HG02840 (cell line): ENCODE data around the gene CALHM4.

Experiments
- ATAC-seq: cut with Tn5 transposase; IDR thresholded peaks from one replicate; pipeline ENCODE4 v1.9.1; 2021; ENCODE audit warnings: mild to moderate bottlenecking, moderate library complexity, moderate number of reproducible peaks; ENCODE audit not compliant: unreplicated experiment, low FRiP score

Gene CALHM4, protein sequence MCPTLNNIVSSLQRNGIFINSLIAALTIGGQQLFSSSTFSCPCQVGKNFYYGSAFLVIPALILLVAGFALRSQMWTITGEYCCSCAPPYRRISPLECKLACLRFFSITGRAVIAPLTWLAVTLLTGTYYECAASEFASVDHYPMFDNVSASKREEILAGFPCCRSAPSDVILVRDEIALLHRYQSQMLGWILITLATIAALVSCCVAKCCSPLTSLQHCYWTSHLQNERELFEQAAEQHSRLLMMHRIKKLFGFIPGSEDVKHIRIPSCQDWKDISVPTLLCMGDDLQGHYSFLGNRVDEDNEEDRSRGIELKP

GRCh38 chr6:116553451-116553850 lies at the start of gene CALHM4:
Gene CALHM4, plus strand, starts transcription at chr6:116553751. Its CDS starts 43 bp downstream, at chr6:116553794.
- ATAC-seq = no peak

GRCh38 chr6:116507324-116507723 lies 46.2 kb upstream of the CALHM4 start:
- ATAC-seq = no peak

DNA sequence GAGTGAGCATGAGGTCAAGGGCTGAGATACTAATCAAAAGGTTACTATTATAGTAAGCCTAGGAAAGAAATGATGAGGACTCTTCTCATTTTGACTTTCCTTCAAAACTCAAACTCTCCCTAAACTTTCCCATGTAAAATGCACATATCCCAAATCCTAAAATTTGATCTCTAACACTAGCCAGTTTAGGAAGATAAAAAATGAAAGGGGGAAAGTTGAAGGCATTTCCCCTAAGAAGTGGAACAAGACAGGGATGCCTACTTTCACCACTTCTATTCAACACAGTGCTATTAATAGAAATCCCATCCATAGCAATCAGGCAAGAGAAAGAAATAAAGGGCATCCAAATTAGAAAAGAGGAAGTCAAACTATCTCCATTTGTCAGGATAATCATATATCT lies 45.0 kb upstream of the CALHM4 start:
- ATAC-seq = no peak

DNA sequence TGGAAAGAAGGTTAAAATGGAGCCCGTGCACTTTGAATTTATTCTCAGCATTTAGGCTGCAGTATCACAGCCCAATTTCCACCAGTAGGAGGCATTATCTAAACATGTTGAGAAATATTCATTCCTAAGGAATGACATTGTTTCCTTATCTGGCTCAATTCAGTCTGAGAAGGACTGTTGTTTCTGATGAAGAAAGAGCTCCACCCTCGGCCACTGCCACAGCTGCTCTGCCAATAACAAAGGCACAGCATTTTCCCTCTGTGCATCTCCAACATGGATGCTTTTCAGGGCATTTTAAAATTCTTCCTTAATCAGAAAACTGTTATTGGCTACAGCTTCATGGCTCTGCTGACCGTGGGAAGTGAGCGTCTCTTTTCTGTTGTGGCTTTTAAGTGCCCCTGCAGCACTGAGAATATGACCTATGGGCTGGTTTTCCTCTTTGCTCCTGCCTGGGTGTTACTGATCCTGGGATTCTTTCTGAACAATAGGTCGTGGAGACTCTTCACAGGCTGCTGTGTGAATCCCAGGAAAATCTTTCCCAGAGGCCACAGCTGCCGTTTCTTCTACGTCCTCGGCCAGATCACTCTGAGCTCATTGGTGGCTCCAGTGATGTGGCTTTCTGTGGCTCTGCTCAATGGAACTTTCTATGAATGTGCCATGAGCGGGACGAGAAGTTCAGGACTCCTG lies 42.0 kb upstream of the CALHM4 start, which contains the start of gene CALHM5:
Gene CALHM5, plus strand, starts transcription at position 216 of the 687 bp plus-strand sequence. Its CDS starts 58 bp downstream, at position 274.
- no peak for ATAC-seq

- no peak for ATAC-seq
Observed at GRCh38 chr6:116512111-116512559, 41.4 kb upstream of the CALHM4 start.

GRCh38 chr6:116512734-116513133 lies 40.8 kb upstream of the CALHM4 start:
- ATAC-seq = no peak

DNA sequence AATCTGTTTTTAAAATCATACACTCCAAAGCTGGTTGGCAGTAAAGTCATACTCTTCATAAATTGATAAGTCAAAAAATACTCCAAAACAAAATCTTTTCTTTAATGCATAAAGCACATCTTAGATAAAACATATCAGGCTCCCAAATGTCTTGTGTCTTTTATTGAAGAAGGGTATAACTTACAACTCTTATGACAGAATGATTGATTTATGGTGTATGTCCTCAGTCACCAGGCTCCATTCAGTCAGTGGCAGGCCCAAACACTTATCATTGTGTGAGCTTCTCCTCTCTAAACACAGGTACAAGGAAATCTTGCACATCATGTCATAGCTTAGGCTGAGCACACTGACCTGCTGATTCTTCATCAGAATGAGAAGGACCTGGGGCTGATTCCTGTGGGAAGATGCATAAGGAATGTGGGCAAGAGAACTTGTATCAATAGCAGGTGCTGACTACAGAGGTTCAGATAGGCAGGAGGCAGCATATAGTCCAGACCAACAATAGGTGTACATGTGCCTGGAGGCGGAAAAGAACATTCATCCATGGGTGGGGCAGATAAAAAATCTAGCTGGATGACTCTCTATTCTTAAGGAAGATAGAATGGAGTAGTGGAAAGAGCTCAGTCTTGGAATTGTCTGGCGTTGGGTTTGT lies 40.2 kb upstream of the CALHM4 start:
- no peak for ATAC-seq

DNA sequence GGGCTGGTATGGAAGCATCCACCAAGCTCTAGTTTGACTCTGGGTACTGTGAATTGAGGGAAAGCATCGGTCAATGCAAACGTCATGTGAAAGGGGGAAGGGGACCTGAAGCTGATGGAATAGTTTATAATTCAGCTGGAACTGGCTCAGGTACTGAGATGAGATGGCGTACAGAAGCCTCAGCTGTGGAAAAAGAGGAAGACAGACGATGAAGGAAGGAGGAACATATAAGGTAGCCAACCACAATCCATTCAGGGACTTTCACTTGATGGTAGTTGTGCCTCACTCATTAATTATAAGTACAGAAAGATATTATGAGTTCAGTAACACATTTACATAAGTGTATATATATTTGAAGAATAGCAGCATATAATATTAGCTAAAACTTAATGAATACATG lies 39.4 kb upstream of the CALHM4 start:
- no peak for ATAC-seq

DNA sequence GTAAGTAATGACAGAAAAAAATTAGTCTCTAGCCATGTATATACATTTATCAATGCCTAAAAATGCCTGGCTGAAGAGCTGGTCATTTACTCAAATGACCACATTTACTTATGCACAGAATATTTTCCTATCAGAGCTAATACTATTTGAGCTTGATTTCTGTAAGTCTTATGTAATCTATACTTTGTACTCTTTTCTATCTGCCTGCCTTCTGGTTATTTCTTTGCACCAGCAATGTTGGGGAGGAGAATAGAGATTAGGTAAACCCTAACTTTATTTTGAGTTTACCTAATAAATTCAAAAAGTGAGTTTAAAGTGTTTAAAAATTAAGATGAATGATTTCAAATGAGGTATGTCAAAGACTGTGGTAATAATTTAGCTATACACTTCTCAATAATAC lies 38.4 kb upstream of the CALHM4 start:
- ATAC-seq = no peak

DNA sequence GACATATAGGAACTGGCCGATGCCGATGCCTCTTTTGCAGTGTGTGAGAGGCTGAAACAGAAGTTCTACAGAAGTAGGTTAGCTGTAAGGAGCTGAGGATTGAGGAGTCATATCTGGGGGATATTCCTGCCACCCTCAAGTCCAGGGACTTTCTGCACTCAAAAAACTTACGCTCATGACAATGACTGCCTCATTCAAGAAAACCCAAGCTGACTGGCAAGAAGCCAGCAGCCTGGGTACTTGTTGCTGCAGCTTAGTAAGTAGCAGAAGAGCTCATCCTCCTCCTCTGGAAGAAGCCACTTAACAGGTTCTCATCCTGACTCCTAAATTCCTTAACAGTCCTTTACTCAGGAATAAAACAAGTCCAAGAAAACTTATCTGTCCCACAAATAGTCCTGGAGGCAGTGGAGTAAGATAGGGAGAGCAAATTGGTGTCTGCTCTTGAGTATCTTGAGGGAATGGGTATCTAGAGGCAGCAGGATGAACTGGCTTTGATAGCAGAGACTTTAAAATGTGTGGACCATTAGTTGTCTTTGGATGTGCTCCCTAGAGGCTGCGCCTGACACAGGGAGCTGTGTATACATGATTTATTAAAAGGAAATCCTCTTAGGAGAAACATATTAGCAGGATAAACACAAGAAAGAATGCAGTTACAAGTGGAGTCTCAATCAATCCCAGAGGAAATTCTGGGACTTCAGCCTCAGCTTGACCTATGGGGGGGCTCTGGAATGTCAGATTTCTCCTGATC lies 34.8 kb upstream of the CALHM4 start:
- ATAC-seq = no peak

- ATAC-seq = no peak
Observed at GRCh38 chr6:116522896-116523295, 30.7 kb upstream of the CALHM4 start.

DNA sequence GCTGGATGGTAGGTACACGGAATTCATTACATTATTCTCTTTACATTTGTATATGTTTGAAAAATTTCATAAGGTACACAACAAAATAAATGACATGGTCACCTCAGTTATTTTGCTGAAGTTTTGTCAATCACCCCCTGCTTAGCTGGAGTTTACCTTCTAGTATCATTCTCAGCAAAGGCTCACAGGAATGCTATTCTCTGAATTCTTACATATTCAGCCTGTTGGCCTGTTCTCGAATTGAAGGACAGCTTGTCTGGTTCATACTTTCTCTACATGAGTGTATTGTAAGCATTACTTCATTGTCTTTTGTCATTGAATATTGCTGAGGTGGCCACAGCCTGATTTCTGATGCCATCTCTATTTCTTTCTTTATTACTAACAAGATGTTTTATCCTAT lies 29.3 kb upstream of the CALHM4 start:
- no peak for ATAC-seq

GRCh38 chr6:116528133-116528532 lies 25.4 kb upstream of the CALHM4 start:
- ATAC-seq = no peak

GRCh38 chr6:116528780-116529179 lies 24.8 kb upstream of the CALHM4 start:
- no peak for ATAC-seq

GRCh38 chr6:116529466-116530290 lies 23.9 kb upstream of the CALHM4 start:
- ATAC-seq = no peak

DNA sequence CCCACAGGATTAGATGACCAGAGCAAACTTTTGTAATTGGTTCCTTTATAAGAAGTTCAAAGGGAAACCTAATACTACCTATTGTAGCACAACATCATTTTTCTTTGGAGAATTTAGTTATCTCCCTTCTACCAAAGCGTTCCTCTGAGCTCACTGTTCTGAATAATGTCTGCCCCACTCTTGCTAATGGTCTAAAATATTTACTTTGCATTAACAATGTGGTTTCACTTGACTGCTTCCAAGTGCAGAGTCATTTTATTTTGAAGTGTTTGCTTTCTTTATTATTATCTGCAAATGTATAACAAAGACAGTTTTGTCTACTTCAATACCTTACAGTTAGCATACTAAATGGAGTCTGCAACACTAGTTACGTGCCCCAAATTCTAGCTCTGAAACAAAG lies 23.1 kb upstream of the CALHM4 start:
- no peak for ATAC-seq

- peak; percentile 66 for ATAC-seq
Observed at GRCh38 chr6:116531675-116532570, 21.6 kb upstream of the CALHM4 start.

DNA sequence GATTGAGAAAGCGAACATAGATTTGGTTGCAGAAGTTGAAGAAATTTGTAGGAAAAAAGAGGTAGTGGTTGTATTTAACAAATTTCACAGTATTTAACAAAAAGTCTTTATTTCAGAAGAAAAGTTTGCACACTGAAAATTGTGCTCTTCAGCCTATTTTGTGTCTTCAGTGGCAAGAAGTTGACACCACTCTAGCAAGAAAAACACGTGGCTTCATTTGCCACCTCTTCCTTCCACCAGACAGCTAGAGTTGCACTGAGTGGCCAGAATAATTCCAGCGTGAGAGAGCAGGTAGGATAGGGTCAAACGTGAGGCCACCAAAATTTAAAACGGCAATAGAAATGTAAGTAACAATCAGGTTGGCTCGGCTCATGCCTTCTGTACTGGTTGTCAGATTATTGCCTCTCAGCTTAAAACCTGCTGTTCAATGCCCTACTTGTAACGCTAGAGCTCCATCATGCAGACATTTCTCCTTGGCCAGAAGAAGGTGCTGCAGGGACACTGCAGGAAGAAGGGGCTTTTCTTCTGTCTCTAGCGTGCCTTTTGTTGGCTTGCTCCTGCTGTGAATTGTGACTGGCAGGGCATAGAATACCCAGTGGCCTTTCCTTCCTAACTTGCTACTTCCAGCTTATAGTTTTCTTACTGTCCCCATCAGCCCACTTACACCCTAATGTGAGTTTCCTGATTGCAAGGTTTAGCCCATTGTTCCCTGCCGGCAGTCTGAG lies 20.2 kb upstream of the CALHM4 start:
- ATAC-seq = no peak
